Measurements from ENCODE around the gene SRP9. TPM values are rescaled to one million over a fixed set of nuclear protein-coding genes. Genes with fewer than 3 reads are reported as not detected.
A peak's percentile ranks its signal among the peaks of the same experiment; 100 is the strongest.

SRP9 gene
- total and polyA plus RNA-seq, 2 experiments from 2014 or later, result 640 to 728 TPM

DNA sequence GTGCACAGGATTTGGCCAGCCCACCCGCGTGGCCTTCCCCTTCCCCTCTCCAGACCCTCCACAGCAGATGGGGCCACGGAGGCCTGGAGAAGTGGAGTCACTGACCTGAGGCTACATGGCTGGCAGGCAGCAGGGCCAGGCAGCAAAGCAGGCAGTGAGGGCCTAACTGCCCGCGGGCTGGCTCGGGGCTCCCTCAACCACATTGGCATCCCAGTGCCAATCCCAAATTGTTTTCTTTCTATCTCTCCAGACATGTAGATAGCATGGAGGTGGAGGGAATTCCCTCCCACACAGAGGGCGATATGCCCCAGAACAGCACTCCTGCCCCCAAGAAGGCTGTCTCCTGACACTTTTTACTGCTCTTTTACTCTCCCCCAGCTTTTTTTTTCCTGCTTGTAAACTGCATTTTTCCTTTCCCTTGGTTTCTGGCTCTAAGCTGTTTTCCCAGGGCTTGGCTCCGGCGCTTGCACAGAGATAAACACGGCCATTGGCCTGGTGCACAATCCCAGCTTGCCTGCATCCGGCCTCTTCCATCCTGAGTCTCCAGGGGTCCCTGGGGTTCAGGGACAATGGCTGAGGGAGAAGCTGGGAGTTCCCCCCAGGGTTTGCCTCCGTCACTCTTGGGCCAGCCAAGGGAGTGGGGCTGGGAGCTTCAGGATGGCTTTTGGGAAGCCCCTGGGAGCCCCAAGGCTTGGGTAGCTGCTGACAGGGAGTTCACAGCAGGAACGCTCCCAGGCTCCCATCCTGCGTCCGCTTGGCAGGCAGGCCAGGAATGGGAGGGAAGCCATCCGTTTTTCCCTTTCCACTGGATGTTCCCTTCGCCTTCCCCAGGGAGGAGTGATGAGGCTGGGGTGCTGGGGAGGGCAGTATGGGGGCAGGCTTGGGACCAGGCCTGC, 39.3 kb downstream of the SRP9 start (continued):
- TF ChIP-seq, protein P1, sequence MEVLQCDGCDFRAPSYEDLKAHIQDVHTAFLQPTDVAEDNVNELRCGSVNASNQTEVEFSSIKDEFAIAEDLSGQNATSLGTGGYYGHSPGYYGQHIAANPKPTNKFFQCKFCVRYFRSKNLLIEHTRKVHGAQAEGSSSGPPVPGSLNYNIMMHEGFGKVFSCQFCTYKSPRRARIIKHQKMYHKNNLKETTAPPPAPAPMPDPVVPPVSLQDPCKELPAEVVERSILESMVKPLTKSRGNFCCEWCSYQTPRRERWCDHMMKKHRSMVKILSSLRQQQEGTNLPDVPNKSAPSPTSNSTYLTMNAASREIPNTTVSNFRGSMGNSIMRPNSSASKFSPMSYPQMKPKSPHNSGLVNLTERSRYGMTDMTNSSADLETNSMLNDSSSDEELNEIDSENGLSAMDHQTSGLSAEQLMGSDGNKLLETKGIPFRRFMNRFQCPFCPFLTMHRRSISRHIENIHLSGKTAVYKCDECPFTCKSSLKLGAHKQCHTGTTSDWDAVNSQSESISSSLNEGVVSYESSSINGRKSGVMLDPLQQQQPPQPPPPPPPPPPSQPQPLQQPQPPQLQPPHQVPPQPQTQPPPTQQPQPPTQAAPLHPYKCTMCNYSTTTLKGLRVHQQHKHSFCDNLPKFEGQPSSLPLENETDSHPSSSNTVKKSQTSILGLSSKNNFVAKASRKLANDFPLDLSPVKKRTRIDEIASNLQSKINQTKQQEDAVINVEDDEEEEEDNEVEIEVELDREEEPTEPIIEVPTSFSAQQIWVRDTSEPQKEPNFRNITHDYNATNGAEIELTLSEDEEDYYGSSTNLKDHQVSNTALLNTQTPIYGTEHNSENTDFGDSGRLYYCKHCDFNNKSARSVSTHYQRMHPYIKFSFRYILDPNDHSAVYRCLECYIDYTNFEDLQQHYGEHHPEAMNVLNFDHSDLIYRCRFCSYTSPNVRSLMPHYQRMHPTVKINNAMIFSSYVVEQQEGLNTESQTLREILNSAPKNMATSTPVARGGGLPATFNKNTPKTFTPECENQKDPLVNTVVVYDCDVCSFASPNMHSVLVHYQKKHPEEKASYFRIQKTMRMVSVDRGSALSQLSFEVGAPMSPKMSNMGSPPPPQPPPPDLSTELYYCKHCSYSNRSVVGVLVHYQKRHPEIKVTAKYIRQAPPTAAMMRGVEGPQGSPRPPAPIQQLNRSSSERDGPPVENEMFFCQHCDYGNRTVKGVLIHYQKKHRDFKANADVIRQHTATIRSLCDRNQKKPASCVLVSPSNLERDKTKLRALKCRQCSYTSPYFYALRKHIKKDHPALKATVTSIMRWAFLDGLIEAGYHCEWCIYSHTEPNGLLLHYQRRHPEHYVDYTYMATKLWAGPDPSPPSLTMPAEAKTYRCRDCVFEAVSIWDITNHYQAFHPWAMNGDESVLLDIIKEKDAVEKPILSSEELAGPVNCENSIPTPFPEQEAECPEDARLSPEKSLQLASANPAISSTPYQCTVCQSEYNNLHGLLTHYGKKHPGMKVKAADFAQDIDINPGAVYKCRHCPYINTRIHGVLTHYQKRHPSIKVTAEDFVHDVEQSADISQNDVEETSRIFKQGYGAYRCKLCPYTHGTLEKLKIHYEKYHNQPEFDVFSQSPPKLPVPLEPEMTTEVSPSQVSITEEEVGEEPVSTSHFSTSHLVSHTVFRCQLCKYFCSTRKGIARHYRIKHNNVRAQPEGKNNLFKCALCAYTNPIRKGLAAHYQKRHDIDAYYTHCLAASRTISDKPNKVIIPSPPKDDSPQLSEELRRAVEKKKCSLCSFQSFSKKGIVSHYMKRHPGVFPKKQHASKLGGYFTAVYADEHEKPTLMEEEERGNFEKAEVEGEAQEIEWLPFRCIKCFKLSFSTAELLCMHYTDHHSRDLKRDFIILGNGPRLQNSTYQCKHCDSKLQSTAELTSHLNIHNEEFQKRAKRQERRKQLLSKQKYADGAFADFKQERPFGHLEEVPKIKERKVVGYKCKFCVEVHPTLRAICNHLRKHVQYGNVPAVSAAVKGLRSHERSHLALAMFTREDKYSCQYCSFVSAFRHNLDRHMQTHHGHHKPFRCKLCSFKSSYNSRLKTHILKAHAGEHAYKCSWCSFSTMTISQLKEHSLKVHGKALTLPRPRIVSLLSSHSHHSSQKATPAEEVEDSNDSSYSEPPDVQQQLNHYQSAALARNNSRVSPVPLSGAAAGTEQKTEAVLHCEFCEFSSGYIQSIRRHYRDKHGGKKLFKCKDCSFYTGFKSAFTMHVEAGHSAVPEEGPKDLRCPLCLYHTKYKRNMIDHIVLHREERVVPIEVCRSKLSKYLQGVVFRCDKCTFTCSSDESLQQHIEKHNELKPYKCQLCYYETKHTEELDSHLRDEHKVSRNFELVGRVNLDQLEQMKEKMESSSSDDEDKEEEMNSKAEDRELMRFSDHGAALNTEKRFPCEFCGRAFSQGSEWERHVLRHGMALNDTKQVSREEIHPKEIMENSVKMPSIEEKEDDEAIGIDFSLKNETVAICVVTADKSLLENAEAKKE (CRISPR knock-in tag; IDR thresholded peaks at IDR 0.05), result no peak

DNA sequence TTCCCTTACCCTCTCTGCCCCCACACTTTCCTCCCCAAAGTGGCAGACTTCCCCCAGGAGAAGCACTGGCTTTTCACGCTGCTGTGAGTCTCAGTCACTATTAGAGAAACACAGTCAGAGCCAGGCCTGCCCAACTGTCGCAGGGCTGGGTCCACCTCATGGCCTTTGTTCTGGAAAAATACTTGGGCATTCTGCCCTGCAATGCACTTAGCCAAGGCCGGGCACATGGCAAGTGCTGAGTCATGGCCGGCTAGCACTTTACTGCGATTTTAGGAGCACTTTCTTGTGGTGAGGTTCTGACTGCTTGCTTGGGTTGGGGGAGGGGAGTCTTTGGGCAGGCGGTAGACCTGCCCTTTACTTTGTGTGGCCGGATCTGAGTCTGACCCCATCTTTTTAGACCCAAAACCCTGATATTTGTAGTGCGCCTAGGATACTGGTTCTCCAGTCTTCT, 40.0 kb downstream of the SRP9 start:
- Histone ChIP-seq H3K4me1 (ENCODE audit: insufficient read depth) (peaks cover 46% of the 10 kb centered on the region), H3K36me3 (ENCODE audit: insufficient read depth) (no peaks in the 10 kb centered on the region), H3K9me2 (ENCODE audit: insufficient read depth) (no peaks in the 10 kb centered on the region), H3K27me3 (ENCODE audit: insufficient read depth) (no peaks in the 10 kb centered on the region), H3K27ac (ENCODE audit: low read depth) (peak overlapping the region; percentile 87), H3K79me2 (replicated peaks; ENCODE audit: insufficient read depth) (peaks cover 78% of the 10 kb centered on the region), H4K20me1 (replicated peaks; ENCODE audit: insufficient read depth) (no peaks in the 10 kb centered on the region; the same call in none of the 2 replicates), H3K4me3 (no peak overlapping the region), H3K4me2 (peak overlapping the region; percentile 52), H2AFZ (peak overlapping the region; percentile 56; the same call in 1 of the 2 replicates), H3F3A (replicated peaks; ENCODE audit: low read depth) (0 out of 2 replicates have a peak, but pooled peaks cover 11% of the 10 kb centered on the region)
- peak overlapping the region; percentile 9; the same call in 1 of the 3 replicates for H3K4me3 Mint-ChIP-seq
- peaks cover 4% of the 10 kb centered on the region for H3K27me3 Mint-ChIP-seq (ENCODE audit: insufficient read depth, low read depth, poor library complexity)
- ATAC-seq (peak; percentile 44), DNase-seq (ENCODE audit: low spot score) (peak; percentile 65)
- H3K4me1 Mint-ChIP-seq, result peaks cover 50% of the 10 kb centered on the region
- H3K36me3 Mint-ChIP-seq (ENCODE audit: low read depth), result peaks cover 18% of the 10 kb centered on the region
- no peaks in the 10 kb centered on the region for H3K9me3 Mint-ChIP-seq
- H3K27ac Mint-ChIP-seq, result peak overlapping the region; percentile 96
- TF ChIP-seq, protein P2, sequence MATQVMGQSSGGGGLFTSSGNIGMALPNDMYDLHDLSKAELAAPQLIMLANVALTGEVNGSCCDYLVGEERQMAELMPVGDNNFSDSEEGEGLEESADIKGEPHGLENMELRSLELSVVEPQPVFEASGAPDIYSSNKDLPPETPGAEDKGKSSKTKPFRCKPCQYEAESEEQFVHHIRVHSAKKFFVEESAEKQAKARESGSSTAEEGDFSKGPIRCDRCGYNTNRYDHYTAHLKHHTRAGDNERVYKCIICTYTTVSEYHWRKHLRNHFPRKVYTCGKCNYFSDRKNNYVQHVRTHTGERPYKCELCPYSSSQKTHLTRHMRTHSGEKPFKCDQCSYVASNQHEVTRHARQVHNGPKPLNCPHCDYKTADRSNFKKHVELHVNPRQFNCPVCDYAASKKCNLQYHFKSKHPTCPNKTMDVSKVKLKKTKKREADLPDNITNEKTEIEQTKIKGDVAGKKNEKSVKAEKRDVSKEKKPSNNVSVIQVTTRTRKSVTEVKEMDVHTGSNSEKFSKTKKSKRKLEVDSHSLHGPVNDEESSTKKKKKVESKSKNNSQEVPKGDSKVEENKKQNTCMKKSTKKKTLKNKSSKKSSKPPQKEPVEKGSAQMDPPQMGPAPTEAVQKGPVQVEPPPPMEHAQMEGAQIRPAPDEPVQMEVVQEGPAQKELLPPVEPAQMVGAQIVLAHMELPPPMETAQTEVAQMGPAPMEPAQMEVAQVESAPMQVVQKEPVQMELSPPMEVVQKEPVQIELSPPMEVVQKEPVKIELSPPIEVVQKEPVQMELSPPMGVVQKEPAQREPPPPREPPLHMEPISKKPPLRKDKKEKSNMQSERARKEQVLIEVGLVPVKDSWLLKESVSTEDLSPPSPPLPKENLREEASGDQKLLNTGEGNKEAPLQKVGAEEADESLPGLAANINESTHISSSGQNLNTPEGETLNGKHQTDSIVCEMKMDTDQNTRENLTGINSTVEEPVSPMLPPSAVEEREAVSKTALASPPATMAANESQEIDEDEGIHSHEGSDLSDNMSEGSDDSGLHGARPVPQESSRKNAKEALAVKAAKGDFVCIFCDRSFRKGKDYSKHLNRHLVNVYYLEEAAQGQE (IDR thresholded peaks at IDR 0.05; ENCODE audit: unreplicated experiment), result no peak
- TF ChIP-seq EZH2phosphoT487 (IDR thresholded peaks at IDR 0.05; ENCODE audit: unreplicated experiment), result no peak
- no peak for TF ChIP-seq JUNB (IDR thresholded peaks at IDR 0.05; ENCODE audit: unreplicated experiment)
- TF ChIP-seq CREB1 (CRISPR knock-in tag; IDR thresholded peaks at IDR 0.05; ENCODE audit: low read depth), result no peak

Measured in GM23338 (cell line).